Measurements from ENCODE around the gene TPD52L3. TPM values are rescaled to one million over a fixed set of nuclear protein-coding genes. Genes with fewer than 3 reads are reported as not detected.

The TPD52L3 gene
- total RNA-seq, 4 donors from 2014 or later: not detected

DNA sequence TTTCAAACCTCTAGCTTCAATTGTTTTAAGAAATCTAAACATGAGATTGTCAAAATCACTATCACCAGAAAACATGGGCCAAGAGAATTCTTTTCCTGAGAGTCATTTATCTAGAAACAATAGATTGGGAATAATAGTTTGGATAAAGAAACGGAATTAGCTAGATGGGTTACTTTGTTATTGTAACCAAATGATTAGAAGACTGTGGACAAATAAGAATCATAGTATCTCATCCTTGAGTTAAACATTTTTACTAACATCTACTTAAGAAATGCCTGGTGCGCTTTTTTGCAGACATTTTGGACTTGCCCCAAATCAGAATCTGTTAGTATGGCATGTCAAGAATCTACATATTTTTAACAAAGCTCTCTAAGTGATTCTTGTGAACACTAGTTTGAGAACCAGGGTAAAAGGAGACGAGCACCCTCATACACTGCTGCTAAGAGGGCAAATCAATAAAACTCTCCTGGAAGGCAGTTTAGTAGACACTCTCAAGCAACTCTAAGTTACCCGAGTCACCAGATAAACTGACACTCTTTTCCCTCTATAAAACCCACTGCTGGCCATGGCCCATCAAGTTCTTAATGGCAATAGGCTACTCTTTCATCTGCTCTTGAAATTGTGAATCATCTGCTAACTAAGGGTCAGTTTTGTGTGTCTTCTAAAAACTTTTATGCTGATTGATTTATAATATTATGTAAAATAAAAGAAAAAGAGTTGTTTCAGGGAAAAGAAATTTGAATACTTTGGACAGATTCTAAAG, 39.1 kb downstream of the TPD52L3 start:
- DNase-seq (ENCODE audit: extremely low spot score): no peak
- no peaks in the 10 kb centered on the region for H3K36me3 ChIP-seq
- peaks cover 0 to 4% (median 0%) of the 10 kb centered on the region in 4 donors for H3K9me3 ChIP-seq
- no peak overlapping the region for H3K4me3 ChIP-seq
- intact Hi-C loops (cut with DNase I): no loop called here
- WGBS: 70% methylated on average over 4 of the region's 4 CpGs
- TF ChIP-seq POLR2AphosphoS5 (IDR thresholded peaks at IDR 0.05) (no peak), EP300 (IDR thresholded peaks at IDR 0.05) (no peak), POLR2A (IDR thresholded peaks at IDR 0.05; ENCODE audit: low read depth) (no peak)
- TF ChIP-seq, protein P1, sequence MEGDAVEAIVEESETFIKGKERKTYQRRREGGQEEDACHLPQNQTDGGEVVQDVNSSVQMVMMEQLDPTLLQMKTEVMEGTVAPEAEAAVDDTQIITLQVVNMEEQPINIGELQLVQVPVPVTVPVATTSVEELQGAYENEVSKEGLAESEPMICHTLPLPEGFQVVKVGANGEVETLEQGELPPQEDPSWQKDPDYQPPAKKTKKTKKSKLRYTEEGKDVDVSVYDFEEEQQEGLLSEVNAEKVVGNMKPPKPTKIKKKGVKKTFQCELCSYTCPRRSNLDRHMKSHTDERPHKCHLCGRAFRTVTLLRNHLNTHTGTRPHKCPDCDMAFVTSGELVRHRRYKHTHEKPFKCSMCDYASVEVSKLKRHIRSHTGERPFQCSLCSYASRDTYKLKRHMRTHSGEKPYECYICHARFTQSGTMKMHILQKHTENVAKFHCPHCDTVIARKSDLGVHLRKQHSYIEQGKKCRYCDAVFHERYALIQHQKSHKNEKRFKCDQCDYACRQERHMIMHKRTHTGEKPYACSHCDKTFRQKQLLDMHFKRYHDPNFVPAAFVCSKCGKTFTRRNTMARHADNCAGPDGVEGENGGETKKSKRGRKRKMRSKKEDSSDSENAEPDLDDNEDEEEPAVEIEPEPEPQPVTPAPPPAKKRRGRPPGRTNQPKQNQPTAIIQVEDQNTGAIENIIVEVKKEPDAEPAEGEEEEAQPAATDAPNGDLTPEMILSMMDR (IDR thresholded peaks at IDR 0.05): no peak
- no peak overlapping the region for H3K27ac ChIP-seq (replicated peaks in 1 of 4)
- H3K27me3 ChIP-seq: no peaks in the 10 kb centered on the region
- no peaks in the 10 kb centered on the region for H3K4me1 ChIP-seq

DNA sequence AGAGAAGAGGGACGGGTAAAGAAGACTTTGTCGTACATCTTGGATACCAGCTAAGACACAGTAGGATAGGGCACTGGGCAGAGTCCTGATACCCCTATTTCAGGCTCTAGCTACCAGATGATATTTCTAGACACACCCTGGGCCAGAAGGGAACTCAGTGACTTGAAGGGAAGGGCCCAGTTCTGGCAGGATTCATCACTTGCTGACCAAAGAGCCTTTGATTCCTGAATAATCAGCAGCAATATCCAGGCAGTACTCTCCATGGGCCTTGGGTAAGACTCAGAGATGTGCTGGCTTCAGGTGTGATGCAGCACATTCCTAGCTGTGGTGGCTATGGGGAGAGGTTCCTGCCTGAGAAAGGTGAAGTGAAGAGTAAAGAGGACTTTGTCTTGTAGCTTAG, 40.7 kb downstream of the TPD52L3 start:
- 94% methylated on average over 2 of the region's 2 CpGs for WGBS
- Histone ChIP-seq H3K9me3 (peaks cover 0 to 4% (median 0%) of the 10 kb centered on the region in 4 donors), H3K4me3 (no peak overlapping the region), H3K4me1 (no peaks in the 10 kb centered on the region), H3K36me3 (no peaks in the 10 kb centered on the region), H3K27me3 (no peaks in the 10 kb centered on the region), H3K27ac (replicated peaks in 1 of 4) (no peak overlapping the region)
- TF ChIP-seq EP300 (IDR thresholded peaks at IDR 0.05) (no peak), POLR2A (IDR thresholded peaks at IDR 0.05; ENCODE audit: low read depth) (no peak), POLR2AphosphoS5 (IDR thresholded peaks at IDR 0.05) (no peak)
- TF ChIP-seq, protein P1 (IDR thresholded peaks at IDR 0.05): no peak
- intact Hi-C loops (cut with DNase I): no loop called here
- no peak for DNase-seq (ENCODE audit: extremely low spot score)

Other genes starting within 250 kb of the TPD52L3 start
- gene IL33, start 112.6 kb upstream of the TPD52L3 start, total RNA-seq: 100 to 1,000 TPM in 2 of 4 donors, 10 to 100 TPM in 2; 63.1 to 178 (median 104) TPM
- 10 to 100 TPM; 31.1 to 44.4 (median 41.8) TPM for gene UHRF2, start 84.8 kb downstream of the TPD52L3 start, total RNA-seq

Data from esophagus muscularis mucosa (tissue), 4 donors.